Neural progenitor cell (in vitro differentiated cells): ENCODE measurements around the gene GNAI3. TPM values are rescaled to one million over a fixed set of nuclear protein-coding genes. Genes with fewer than 3 reads are reported as not detected.

Experiments
- DNase-seq: peaks from one replicate; pipeline ENCODE4 v3.0.0-alpha.2; 2016; ENCODE audit warnings: low spot score
- H2AFZ ChIP-seq: fragments of 200-600 bp; sonication (generic); replicated peaks from 2 replicates; pipeline ENCODE4 v1.6.1; 2016; ENCODE audit warnings: antibody characterized with exemption
- H3F3A ChIP-seq: fragments of 200-600 bp; sonication (generic); 2 replicates; pipeline ENCODE4 v1.6.1; 2016; ENCODE audit warnings: antibody characterized with exemption, low read depth
- H3K27ac ChIP-seq: fragments of 200-600 bp; sonication (generic); 2 replicates; pipeline ENCODE4 v1.5.1; 2016; ENCODE audit warnings: mild to moderate bottlenecking
- H3K27me3 ChIP-seq: fragments of 200-600 bp; sonication (generic); 2 replicates; pipeline ENCODE4 v1.6.1; 2016; ENCODE audit warnings: mild to moderate bottlenecking, moderate library complexity
- H3K36me3 ChIP-seq: fragments of 200-600 bp; sonication (generic); 2 replicates; pipeline ENCODE4 v1.5.1; 2016
- H3K4me1 ChIP-seq: fragments of 200-600 bp; sonication (generic); 2 replicates; pipeline ENCODE4 v1.6.1; 2016; ENCODE audit warnings: mixed run types
- H3K4me2 ChIP-seq: fragments of 200-600 bp; sonication (generic); 2 replicates; pipeline ENCODE4 v1.6.1; 2016
- H3K4me3 ChIP-seq: fragments of 200-600 bp; sonication (generic); 2 replicates; pipeline ENCODE4 v1.5.1; 2016
- H3K79me2 ChIP-seq: fragments of 200-600 bp; sonication (generic); 2 replicates; pipeline ENCODE4 v1.6.1; 2016; ENCODE audit warnings: low read depth
- H3K9ac ChIP-seq: fragments of 200-600 bp; sonication (generic); 2 replicates; pipeline ENCODE4 v1.6.1; 2016
- H3K9me3 ChIP-seq: fragments of 200-600 bp; sonication (generic); 2 replicates; pipeline ENCODE4 v1.5.1; 2016; ENCODE audit warnings: low read depth
- H4K20me1 ChIP-seq: fragments of 200-600 bp; sonication (generic); 2 replicates; pipeline ENCODE4 v1.6.1; 2016; ENCODE audit warnings: low read depth
- H3K27ac Mint-ChIP-seq: 3 replicates; pipeline ENCODE4 v1.8.0; 2021; ENCODE audit warnings: mixed read lengths
- H3K27me3 Mint-ChIP-seq: 2 replicates; pipeline ENCODE4 v1.8.0; 2022; ENCODE audit warnings: low read depth, mild to moderate bottlenecking, inconsistent platforms, moderate library complexity, mixed read lengths; ENCODE audit not compliant: insufficient read depth
- H3K36me3 Mint-ChIP-seq: 3 replicates; pipeline ENCODE4 v1.8.0; 2021; ENCODE audit warnings: mixed read lengths
- H3K4me1 Mint-ChIP-seq: 3 replicates; pipeline ENCODE4 v1.8.0; 2021; ENCODE audit warnings: mixed read lengths
- H3K4me3 Mint-ChIP-seq: 3 replicates; pipeline ENCODE4 v1.8.0; 2021; ENCODE audit warnings: mild to moderate bottlenecking, moderate library complexity, mixed read lengths
- H3K9me3 Mint-ChIP-seq: 3 replicates; pipeline ENCODE4 v1.8.0; 2020; ENCODE audit warnings: mixed read lengths
- EZH2 ChIP-seq: fragments of 200-600 bp; sonication (generic); IDR thresholded peaks from 2 replicates; pipeline ENCODE4 v1.6.1; 2017; ENCODE audit warnings: antibody characterized with exemption, mild to moderate bottlenecking, moderate library complexity
- EZH2phosphoT487 ChIP-seq: fragments of 200-600 bp; sonication (generic); IDR thresholded peaks from 2 replicates; pipeline ENCODE4 v1.6.1; 2017; ENCODE audit warnings: antibody characterized with exemption
- total RNA-seq: library from RNA; depleted of rRNA; stranded (reverse); fragments of >200 nt; gene quantifications from 2 replicates; pipeline ENCODE4 v1.2.3, GENCODE V29; 2015; ENCODE audit warnings: low replicate concordance
- TF ChIP-seq, protein P1 (sequence below): fragments of 200-600 bp; sonication (generic); IDR thresholded peaks from 2 replicates; pipeline ENCODE4 v1.5.1; 2017; ENCODE audit warnings: antibody characterized with exemption, mild to moderate bottlenecking

Gene GNAI3
- total RNA-seq, 1 donor from 2014 or later = 15.4 TPM

DNA sequence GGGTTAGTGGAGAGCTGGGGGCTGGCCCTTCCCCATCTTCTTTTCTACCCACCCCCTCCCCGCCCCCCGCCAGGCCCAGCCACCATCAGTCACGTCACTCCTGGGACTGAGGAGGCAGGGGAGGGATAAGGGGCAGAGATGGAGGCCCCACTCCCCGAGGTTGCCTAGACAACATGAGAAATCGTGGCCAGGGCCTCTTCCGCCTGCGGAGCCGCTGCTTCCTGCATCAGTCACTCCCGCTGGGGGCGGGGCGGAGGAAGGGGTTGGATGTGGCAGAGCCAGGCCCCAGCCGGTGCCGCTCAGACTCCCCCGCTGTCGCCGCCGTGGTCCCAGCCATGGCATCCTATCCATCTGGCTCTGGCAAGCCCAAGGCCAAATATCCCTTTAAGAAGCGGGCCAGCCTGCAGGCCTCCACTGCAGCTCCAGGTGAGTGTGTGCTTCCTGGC lies 72.4 kb downstream of the GNAI3 start:
- H3K36me3 Mint-ChIP-seq = peaks cover 7% of the 10 kb centered on the region
- no peak overlapping the region for H2AFZ ChIP-seq
- peaks cover 60% of the 10 kb centered on the region for H3K4me1 Mint-ChIP-seq
- no peaks in the 10 kb centered on the region for H3K9me3 Mint-ChIP-seq
- peak overlapping the region; percentile 99 for H3K4me3 Mint-ChIP-seq
- H3K4me1 ChIP-seq = peaks cover 22% of the 10 kb centered on the region
- H3K27ac ChIP-seq = no peak overlapping the region
- H3K27me3 Mint-ChIP-seq = peaks cover 5% of the 10 kb centered on the region
- H3K4me2 ChIP-seq = peak overlapping the region; percentile 96
- no peaks in the 10 kb centered on the region for H3K27me3 ChIP-seq
- no peaks in the 10 kb centered on the region for H3K9me3 ChIP-seq
- no peak for TF ChIP-seq EZH2
- TF ChIP-seq, protein P1, sequence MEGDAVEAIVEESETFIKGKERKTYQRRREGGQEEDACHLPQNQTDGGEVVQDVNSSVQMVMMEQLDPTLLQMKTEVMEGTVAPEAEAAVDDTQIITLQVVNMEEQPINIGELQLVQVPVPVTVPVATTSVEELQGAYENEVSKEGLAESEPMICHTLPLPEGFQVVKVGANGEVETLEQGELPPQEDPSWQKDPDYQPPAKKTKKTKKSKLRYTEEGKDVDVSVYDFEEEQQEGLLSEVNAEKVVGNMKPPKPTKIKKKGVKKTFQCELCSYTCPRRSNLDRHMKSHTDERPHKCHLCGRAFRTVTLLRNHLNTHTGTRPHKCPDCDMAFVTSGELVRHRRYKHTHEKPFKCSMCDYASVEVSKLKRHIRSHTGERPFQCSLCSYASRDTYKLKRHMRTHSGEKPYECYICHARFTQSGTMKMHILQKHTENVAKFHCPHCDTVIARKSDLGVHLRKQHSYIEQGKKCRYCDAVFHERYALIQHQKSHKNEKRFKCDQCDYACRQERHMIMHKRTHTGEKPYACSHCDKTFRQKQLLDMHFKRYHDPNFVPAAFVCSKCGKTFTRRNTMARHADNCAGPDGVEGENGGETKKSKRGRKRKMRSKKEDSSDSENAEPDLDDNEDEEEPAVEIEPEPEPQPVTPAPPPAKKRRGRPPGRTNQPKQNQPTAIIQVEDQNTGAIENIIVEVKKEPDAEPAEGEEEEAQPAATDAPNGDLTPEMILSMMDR = no peak
- TF ChIP-seq EZH2phosphoT487 = no peak
- no peaks in the 10 kb centered on the region for H3K36me3 ChIP-seq
- peaks cover 29% of the 10 kb centered on the region for H4K20me1 ChIP-seq
- DNase-seq = peak; percentile 94
- peak overlapping the region; percentile 98 for H3K27ac Mint-ChIP-seq
- H3K9ac ChIP-seq = peak overlapping the region; percentile 63
- H3K4me3 ChIP-seq = peak overlapping the region; percentile 79
- H3F3A ChIP-seq = peaks cover 16% of the 10 kb centered on the region
- H3K79me2 ChIP-seq = peaks cover 44% of the 10 kb centered on the region

DNA sequence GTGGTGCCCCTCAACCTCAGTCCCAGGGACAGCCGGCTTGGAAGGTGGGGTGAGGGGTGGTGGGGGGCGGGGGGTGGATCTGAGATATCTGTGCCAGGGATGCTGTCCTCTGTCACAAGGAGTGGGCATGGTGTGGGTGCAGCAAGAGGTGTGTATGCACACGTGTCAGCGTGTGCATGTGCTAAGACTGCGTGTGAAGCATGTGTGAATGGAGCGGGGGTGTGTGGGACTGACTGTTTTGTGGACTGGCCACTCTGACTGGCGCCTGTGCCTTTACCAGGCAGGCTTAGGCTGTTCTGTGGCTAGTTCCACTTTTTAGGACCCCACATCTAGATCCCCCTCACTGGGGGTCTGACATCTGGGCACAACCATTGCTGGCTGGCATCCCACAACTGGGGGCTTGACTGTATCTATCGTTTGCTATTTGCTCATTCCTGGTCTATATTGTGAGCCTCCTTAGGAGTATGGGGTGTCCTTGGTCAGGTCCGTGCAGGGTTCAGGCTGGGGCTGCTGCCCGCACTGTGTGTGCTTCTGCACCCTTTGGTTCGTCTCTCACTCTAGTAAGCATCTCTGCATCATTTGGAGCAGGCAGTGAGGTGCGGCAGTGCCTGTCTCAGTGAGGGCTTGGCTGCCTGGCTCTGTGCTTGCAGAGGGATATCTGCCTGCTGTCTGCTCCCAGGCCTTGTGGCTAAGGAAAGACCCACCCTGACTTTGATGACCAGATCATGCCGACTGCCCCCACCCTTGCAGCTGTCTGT lies 73.1 kb downstream of the GNAI3 start:
- H3K36me3 Mint-ChIP-seq = peaks cover 11% of the 10 kb centered on the region
- Histone ChIP-seq H3K36me3 (no peaks in the 10 kb centered on the region), H3F3A (peaks cover 16% of the 10 kb centered on the region), H3K27me3 (no peaks in the 10 kb centered on the region), H3K4me1 (peaks cover 22% of the 10 kb centered on the region), H3K27ac (no peak overlapping the region), H3K9me3 (no peaks in the 10 kb centered on the region), H3K4me3 (peak overlapping the region; percentile 79), H3K9ac (peak overlapping the region; percentile 63), H2AFZ (no peak overlapping the region), H3K79me2 (peaks cover 44% of the 10 kb centered on the region), H4K20me1 (peaks cover 29% of the 10 kb centered on the region), H3K4me2 (peak overlapping the region; percentile 96)
- peak overlapping the region; percentile 99 for H3K4me3 Mint-ChIP-seq
- peak overlapping the region; percentile 72 for H3K27ac Mint-ChIP-seq
- DNase-seq = no peak
- H3K4me1 Mint-ChIP-seq = peaks cover 54% of the 10 kb centered on the region
- TF ChIP-seq, protein P1 = no peak
- no peak for TF ChIP-seq EZH2phosphoT487
- TF ChIP-seq EZH2 = no peak
- H3K27me3 Mint-ChIP-seq = peaks cover 5% of the 10 kb centered on the region
- H3K9me3 Mint-ChIP-seq = no peaks in the 10 kb centered on the region

DNA sequence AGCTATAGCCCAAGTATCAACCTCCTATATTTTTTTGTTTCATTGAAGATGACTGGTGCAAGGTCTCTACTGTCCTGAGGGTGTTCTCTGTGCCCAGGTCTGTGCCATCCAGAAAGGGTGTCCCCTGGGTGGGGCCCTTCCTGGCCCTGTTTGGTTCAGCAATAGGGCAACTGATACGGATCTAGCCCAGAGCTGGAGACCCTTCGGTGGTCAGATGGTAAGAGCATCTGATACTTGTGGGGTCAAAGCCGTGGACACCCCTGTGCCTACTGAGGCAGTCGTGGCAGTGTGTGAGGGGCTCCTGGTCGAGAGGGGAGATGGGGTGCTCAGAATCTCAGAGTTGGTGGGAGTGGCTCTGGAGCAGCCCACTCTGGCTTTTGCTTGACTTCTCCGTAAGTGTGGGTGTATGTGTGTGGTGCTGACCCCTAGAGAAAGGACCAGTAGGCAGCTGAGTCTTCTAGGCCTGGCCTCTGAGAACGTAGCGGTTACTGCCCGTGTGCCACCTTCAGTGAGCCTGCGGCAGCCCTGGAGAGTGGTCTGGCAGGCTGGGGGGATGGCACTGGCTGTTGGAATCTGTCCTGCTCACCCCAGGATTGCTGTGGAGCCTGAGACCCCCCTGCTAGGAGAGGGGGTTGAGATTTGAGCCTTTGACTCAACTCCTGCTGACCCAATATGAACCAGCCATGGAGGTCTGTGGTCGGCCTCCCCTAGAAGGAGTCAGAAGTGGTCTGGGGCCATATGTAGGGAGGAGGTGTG lies 73.9 kb downstream of the GNAI3 start:
- Histone ChIP-seq H3K4me3 (no peak overlapping the region), H3K27me3 (no peaks in the 10 kb centered on the region), H3K4me2 (no peak overlapping the region), H3F3A (peaks cover 16% of the 10 kb centered on the region), H3K4me1 (peaks cover 18% of the 10 kb centered on the region), H4K20me1 (peaks cover 29% of the 10 kb centered on the region), H3K79me2 (peaks cover 44% of the 10 kb centered on the region), H2AFZ (no peak overlapping the region), H3K27ac (no peak overlapping the region), H3K36me3 (no peaks in the 10 kb centered on the region), H3K9ac (no peak overlapping the region), H3K9me3 (no peaks in the 10 kb centered on the region)
- no peaks in the 10 kb centered on the region for H3K9me3 Mint-ChIP-seq
- H3K27ac Mint-ChIP-seq = peak overlapping the region; percentile 81
- H3K36me3 Mint-ChIP-seq = peaks cover 12% of the 10 kb centered on the region
- H3K27me3 Mint-ChIP-seq = peaks cover 5% of the 10 kb centered on the region
- TF ChIP-seq EZH2phosphoT487 (no peak), EZH2 (no peak)
- TF ChIP-seq, protein P1 = no peak
- H3K4me1 Mint-ChIP-seq = peaks cover 46% of the 10 kb centered on the region
- H3K4me3 Mint-ChIP-seq = peak overlapping the region; percentile 99
- DNase-seq = no peak
